ENCODE data around the gene AGTRAP. TPM values are rescaled to one million over a fixed set of nuclear protein-coding genes. Genes with fewer than 3 reads are reported as not detected.

The AGTRAP gene
- total RNA-seq, 1 donor from 2014 or later: 25.1 TPM

DNA sequence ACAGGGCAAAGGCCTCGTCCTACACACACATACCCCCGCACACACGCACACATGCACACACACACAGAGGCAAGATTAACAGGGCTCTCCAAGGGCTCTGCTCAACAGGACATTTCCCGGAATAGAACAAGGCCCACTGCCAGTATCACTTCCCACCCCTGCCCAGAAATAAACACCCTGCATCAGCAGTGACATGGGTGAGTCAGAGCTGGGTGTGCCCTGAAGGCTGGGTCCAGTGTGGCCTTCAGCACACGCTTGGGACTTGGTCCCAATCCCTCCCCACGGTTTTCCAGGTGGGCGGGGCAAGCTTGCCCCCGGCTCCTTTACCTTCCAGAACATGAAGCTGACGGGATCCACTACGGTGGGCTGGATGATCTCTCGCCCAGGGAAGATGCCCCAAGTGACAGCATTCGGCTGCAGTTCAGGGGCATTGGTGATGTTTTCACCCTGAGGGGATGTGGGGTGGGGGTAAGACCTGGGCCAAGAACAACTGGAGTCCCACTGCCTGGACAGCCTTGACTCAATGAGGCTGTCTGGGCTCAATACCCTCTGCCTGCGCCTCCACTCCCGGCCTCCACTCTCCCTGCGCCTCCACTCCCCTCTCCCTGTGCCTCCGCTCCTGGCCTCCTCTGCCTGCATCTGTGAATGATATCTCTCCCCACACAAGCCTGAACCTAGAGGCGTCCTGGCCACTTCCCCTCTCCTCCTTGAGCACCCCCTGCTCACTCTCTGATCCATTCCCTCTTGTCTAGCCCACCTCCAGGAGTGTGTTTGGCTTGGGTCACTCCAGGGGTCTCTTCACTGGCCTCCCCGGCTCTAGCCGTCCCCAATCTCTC, 55.2 kb downstream of the AGTRAP start:
- TF ChIP-seq, protein P1, sequence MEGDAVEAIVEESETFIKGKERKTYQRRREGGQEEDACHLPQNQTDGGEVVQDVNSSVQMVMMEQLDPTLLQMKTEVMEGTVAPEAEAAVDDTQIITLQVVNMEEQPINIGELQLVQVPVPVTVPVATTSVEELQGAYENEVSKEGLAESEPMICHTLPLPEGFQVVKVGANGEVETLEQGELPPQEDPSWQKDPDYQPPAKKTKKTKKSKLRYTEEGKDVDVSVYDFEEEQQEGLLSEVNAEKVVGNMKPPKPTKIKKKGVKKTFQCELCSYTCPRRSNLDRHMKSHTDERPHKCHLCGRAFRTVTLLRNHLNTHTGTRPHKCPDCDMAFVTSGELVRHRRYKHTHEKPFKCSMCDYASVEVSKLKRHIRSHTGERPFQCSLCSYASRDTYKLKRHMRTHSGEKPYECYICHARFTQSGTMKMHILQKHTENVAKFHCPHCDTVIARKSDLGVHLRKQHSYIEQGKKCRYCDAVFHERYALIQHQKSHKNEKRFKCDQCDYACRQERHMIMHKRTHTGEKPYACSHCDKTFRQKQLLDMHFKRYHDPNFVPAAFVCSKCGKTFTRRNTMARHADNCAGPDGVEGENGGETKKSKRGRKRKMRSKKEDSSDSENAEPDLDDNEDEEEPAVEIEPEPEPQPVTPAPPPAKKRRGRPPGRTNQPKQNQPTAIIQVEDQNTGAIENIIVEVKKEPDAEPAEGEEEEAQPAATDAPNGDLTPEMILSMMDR (IDR thresholded peaks at IDR 0.05; ENCODE audit: unreplicated experiment): no peak
- DNase-seq (ENCODE audit: low spot score): no peak
- peaks cover 2% of the 10 kb centered on the region for H3K4me1 Mint-ChIP-seq (ENCODE audit: unreplicated experiment)
- H3K4me3 Mint-ChIP-seq (ENCODE audit: unreplicated experiment): peak overlapping the region; percentile 71
- no peaks in the 10 kb centered on the region for H3K9me3 Mint-ChIP-seq (ENCODE audit: unreplicated experiment)
- peaks cover 14% of the 10 kb centered on the region for H3K27me3 Mint-ChIP-seq (ENCODE audit: unreplicated experiment)
- H3K27ac Mint-ChIP-seq (ENCODE audit: unreplicated experiment): no peak overlapping the region
- peaks cover 26% of the 10 kb centered on the region for H3K36me3 Mint-ChIP-seq (ENCODE audit: low read depth, unreplicated experiment)

DNA sequence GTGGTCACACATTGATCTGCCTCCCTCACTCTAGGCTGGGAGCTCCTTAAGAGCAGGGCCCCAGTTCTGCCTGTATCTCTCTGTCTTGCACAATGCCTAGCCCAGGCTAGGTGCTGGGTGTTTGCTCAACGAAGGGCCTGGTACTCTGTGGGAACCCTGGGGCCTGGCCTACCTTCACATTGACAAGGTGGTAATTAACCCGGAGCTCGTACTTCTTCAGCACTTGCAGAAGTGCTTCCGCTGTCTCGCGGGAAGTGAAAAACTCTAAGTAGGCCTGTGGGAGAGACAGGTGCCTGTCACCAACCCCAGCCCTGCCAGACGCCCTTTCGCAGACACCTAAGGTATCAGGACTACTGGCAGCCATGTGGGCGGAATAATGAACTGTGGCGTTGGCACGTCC, 56.2 kb downstream of the AGTRAP start:
- no peak overlapping the region for H3K27ac Mint-ChIP-seq (ENCODE audit: unreplicated experiment)

DNA sequence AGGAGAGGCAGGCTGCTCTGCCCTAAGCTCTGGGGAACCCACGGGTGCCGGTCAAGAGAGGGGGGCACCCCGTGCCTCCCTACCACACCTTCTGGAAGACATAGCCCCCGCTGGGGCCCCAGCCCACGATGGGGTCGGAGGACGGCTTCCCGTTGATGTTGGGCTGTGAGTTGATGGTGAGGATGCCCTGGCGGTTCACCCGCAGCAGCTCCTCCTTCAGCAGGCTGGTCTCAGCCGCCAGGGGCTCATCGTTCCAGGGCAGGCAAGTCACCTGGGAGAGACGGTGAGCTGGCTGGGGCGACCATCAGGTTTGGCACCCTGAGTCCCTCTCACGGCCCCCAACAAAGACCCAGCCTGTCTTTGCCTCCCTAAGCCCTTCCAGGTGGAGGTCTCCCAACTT, 57.9 kb downstream of the AGTRAP start:
- Mint-ChIP-seq H3K4me1 (ENCODE audit: unreplicated experiment) (peaks cover 2% of the 10 kb centered on the region), H3K36me3 (ENCODE audit: low read depth, unreplicated experiment) (peaks cover 31% of the 10 kb centered on the region), H3K27ac (ENCODE audit: unreplicated experiment) (no peak overlapping the region), H3K4me3 (ENCODE audit: unreplicated experiment) (no peak overlapping the region), H3K27me3 (ENCODE audit: unreplicated experiment) (peaks cover 14% of the 10 kb centered on the region), H3K9me3 (ENCODE audit: unreplicated experiment) (no peaks in the 10 kb centered on the region)
- TF ChIP-seq, protein P1 (IDR thresholded peaks at IDR 0.05; ENCODE audit: unreplicated experiment): no peak
- DNase-seq (ENCODE audit: low spot score): no peak

More for the DNA sequence above, 56.2 kb downstream of the AGTRAP start:
- H3K36me3 Mint-ChIP-seq (ENCODE audit: low read depth, unreplicated experiment): peaks cover 31% of the 10 kb centered on the region
- peaks cover 14% of the 10 kb centered on the region for H3K27me3 Mint-ChIP-seq (ENCODE audit: unreplicated experiment)
- H3K4me3 Mint-ChIP-seq (ENCODE audit: unreplicated experiment): peak overlapping the region; percentile 71
- H3K4me1 Mint-ChIP-seq (ENCODE audit: unreplicated experiment): peaks cover 2% of the 10 kb centered on the region
- TF ChIP-seq, protein P1 (IDR thresholded peaks at IDR 0.05; ENCODE audit: unreplicated experiment): no peak
- DNase-seq (ENCODE audit: low spot score): no peak
- no peaks in the 10 kb centered on the region for H3K9me3 Mint-ChIP-seq (ENCODE audit: unreplicated experiment)

DNA sequence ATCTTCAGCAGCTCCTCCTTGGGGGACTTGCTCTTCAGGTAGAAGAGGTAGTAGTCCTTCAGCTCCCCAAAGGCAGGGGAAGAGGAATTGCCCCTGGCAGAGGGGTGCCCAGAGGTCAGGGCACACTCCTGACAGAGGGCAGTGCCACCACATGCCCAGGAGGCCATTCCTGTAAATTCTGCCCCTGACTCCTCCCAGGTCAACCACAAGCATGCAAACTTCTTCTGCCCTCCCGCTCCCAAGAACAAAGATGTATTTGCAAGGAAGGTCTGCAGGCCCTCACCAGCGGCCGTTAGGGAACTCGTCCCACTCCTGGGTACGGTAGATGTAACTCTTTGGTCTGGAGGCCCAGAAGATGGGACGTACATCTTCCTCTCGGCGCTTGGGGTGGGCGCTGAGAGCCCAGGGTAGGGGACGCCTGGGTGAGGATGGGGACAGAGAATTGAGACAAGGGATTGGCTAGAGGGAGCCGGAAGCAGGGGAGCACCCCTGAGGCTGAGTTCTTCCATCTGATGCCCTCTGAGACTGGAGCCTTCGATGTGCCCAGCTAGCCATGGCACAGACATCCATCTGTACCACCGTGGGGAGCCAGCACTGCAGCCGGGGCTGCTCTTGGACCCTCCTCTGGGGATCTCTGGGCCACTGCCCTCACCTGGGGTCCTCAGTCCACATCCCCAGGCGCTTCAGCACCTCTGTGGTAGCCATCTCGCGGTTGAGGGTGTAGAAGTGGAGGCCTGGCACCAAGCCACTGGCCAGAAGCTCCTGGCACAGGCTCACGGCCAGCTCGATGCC, 58.7 kb downstream of the AGTRAP start:
- peaks cover 14% of the 10 kb centered on the region for H3K27me3 Mint-ChIP-seq (ENCODE audit: unreplicated experiment)
- no peak overlapping the region for H3K27ac Mint-ChIP-seq (ENCODE audit: unreplicated experiment)
- H3K4me3 Mint-ChIP-seq (ENCODE audit: unreplicated experiment): no peak overlapping the region

More for the DNA sequence above, 58.7 kb downstream of the AGTRAP start:
- Mint-ChIP-seq H3K4me1 (ENCODE audit: unreplicated experiment) (peaks cover 2% of the 10 kb centered on the region), H3K9me3 (ENCODE audit: unreplicated experiment) (no peaks in the 10 kb centered on the region), H3K36me3 (ENCODE audit: low read depth, unreplicated experiment) (peaks cover 31% of the 10 kb centered on the region)
- no peak for DNase-seq (ENCODE audit: low spot score)
- TF ChIP-seq, protein P1 (IDR thresholded peaks at IDR 0.05; ENCODE audit: unreplicated experiment): no peak

Measured in endothelial cell (in vitro differentiated cells).